Lung (tissue), 12 donors: ENCODE data around the gene ASS1. TPM values are rescaled to one million over a fixed set of nuclear protein-coding genes. Genes with fewer than 3 reads are reported as not detected.

Experiments
- ATAC-seq: fragments of 200-7000 bp; cut with Tn5 transposase; one replicate; pipeline ENCODE4 v1.9.1; 2020; ENCODE audit warnings: moderate number of reproducible peaks; ENCODE audit not compliant: insufficient read depth, low FRiP score
- DNase-seq, 3 donors: peaks; one replicate each; pipeline ENCODE4 v3.0.0-alpha.2; 2013 to 2017
- H3K27ac ChIP-seq, 2 donors: one replicate each; pipeline ENCODE4 v1.5.1; 2013; ENCODE audit warnings: mild to moderate bottlenecking in 2 of 2, moderate library complexity in 2 of 2, control low read depth in 1 of 2, inconsistent platforms in 1 of 2, low read depth in 1 of 2, low read length in 1 of 2
- H3K27me3 ChIP-seq, 3 donors: one replicate each; pipeline ENCODE4 v1.5.1; 2013; ENCODE audit warnings: low read length in 2 of 3; ENCODE audit not compliant: control insufficient read depth in 3 of 3, insufficient read depth in 3 of 3
- H3K36me3 ChIP-seq, 4 donors: one replicate each; pipeline ENCODE4 v1.5.1; 2013; ENCODE audit warnings: low read length in 4 of 4, mild to moderate bottlenecking in 1 of 4, moderate library complexity in 1 of 4; ENCODE audit not compliant: control insufficient read depth in 4 of 4, insufficient read depth in 4 of 4
- H3K4me1 ChIP-seq, 5 donors: one replicate each; pipeline ENCODE4 v1.5.1; 2013; ENCODE audit warnings: low read length in 5 of 5, mild to moderate bottlenecking in 2 of 5, moderate library complexity in 1 of 5; ENCODE audit not compliant: control insufficient read depth in 5 of 5, insufficient read depth in 5 of 5
- H3K4me3 ChIP-seq: one replicate; pipeline ENCODE4 v1.5.1; 2013; ENCODE audit warnings: mild to moderate bottlenecking, control low read depth, moderate library complexity
- H3K9ac ChIP-seq, 2 donors: one replicate each; pipeline ENCODE4 v1.5.1; 2013; ENCODE audit warnings: low read length in 2 of 2, control low read depth in 1 of 2; ENCODE audit not compliant: insufficient read depth in 1 of 2
- H3K9me3 ChIP-seq, 4 donors: one replicate each; pipeline ENCODE4 v1.5.1; 2013; ENCODE audit warnings: low read length in 3 of 4, mild to moderate bottlenecking in 1 of 4, moderate library complexity in 1 of 4; ENCODE audit not compliant: control insufficient read depth in 4 of 4, insufficient read depth in 3 of 4
- CTCF ChIP-seq: IDR thresholded peaks from 2 replicates; pipeline ENCODE4 v1.5.1; 2012; ENCODE audit warnings: mild to moderate bottlenecking; ENCODE audit errors: control extremely low read depth, extremely low read depth
- WGBS, 2 donors: extraction: QIAGEN DNeasy Blood & Tissue Kit; methylation state at CpG; one replicate each; pipeline ENCODE4 v1.1.7; 2013; 5-methylcytosine and 5-hydroxymethylcytosine counted together
- polyA plus RNA-seq, 2 donors: library from polyadenylated mRNA; stranded (reverse); fragments of 200-250 nt; gene quantifications; one replicate each; pipeline ENCODE4 v1.2.1, GENCODE V29; 2013
- total RNA-seq, 2 donors: library from RNA; depleted of rRNA in 1 of 2; stranded (reverse); fragments of >200 nt in 1 of 2; gene quantifications; one replicate each; pipeline ENCODE4 v1.2.1, GENCODE V29; 2014 to 2021
- donor health status: control.
- donor health status: control.
- donor health status: Bipolar disorder and iron deficiency.
- donor health status: healthy.
- donor health status: DM: yes; HTN: yes; CAD: no.

The ASS1 gene
- total and polyA plus RNA-seq, 4 donors, result 51.2 to 165 (median 112) TPM

- DNase-seq, result peak in 2 of 3 donors; percentile 38 to 65
- Histone ChIP-seq H3K4me3 (no peak overlapping the region), H3K9ac (no peak overlapping the region), H3K27me3 (peaks cover 0 to 16% (median 10%) of the 10 kb centered on the region in 3 donors), H3K9me3 (no peaks in the 10 kb centered on the region), H3K36me3 (no peaks in the 10 kb centered on the region), H3K27ac (no peak overlapping the region), H3K4me1 (peaks cover 0 to 5% (median 2%) of the 10 kb centered on the region in 5 donors)
- no peak for TF ChIP-seq CTCF
- ATAC-seq, result no peak
- WGBS, 2 donors, result 48 to 76% methylated on average over 9 of the region's 9 CpGs
Observed at GRCh38 chr9:130530938-130531337, 86.2 kb downstream of the ASS1 start.

- Histone ChIP-seq H3K4me1 (peaks cover 0 to 6% (median 2%) of the 10 kb centered on the region in 5 donors), H3K27ac (no peak overlapping the region), H3K36me3 (no peaks in the 10 kb centered on the region), H3K27me3 (peaks cover 4 to 20% (median 13%) of the 10 kb centered on the region in 3 donors), H3K9me3 (no peaks in the 10 kb centered on the region), H3K4me3 (no peak overlapping the region), H3K9ac (no peak overlapping the region)
- TF ChIP-seq CTCF, result no peak
- 90 to 96% methylated on average over 8 of the region's 8 CpGs for WGBS, 2 donors
- no peak for DNase-seq
- no peak for ATAC-seq
Observed at GRCh38 chr9:130531670-130532069, 86.9 kb downstream of the ASS1 start.

GRCh38 chr9:130532426-130533080, 87.8 kb downstream of the ASS1 start:
- peaks cover 0 to 6% (median 2%) of the 10 kb centered on the region in 5 donors for H3K4me1 ChIP-seq
- no peak for TF ChIP-seq CTCF
- no peak for DNase-seq
- no peak overlapping the region for H3K9ac ChIP-seq
- 80 to 83% methylated on average over 10 of the region's 10 CpGs for whole genome bisulfite sequencing, 2 donors
- H3K27me3 ChIP-seq, result peaks cover 7 to 29% (median 22%) of the 10 kb centered on the region in 3 donors
- H3K27ac ChIP-seq, result no peak overlapping the region
- H3K36me3 ChIP-seq, result no peaks in the 10 kb centered on the region
- no peak overlapping the region for H3K4me3 ChIP-seq
- H3K9me3 ChIP-seq, result no peaks in the 10 kb centered on the region
- no peak for ATAC-seq
